Left ventricle myocardium superior (tissue), 1 donor: Measurements from ENCODE around the gene FHIT. TPM values are rescaled to one million over a fixed set of nuclear protein-coding genes. Genes with fewer than 3 reads are reported as not detected.
"Not testable (repeated sequence)": the region's sequence is repeated elsewhere in the genome, so short reads cannot be mapped to it uniquely, and the experiment has no call there.

Experiments
- ATAC-seq: fragments of 200-7000 bp; cut with Tn5 transposase; one replicate; pipeline ENCODE4 v1.9.1; 2020; ENCODE audit warnings: mild to moderate bottlenecking, moderate library complexity
- DNase-seq: peaks from one replicate; pipeline ENCODE4 v3.0.0-alpha.2; 2020
- intact Hi-C: fragments of 100-400 bp; cut with micrococcal nuclease; formaldehyde crosslinking; loops from one replicate; pipeline ENCODE4 v1.11.0; 2022
- total RNA-seq: library from RNA; stranded (reverse); fragmentation: NEBNext Ultra II Directional; extraction: Animal tissue kit (Norgen Biotek cat#: 25700); gene quantifications from one replicate; pipeline ENCODE4 v1.2.1, GENCODE V29; 2021
- donor health status: DM: no; HTN: yes; CAD: no; lungs with severe emphysema.

FHIT gene
- total RNA-seq, 1 donor from 2014 or later, result 18.2 TPM

DNA sequence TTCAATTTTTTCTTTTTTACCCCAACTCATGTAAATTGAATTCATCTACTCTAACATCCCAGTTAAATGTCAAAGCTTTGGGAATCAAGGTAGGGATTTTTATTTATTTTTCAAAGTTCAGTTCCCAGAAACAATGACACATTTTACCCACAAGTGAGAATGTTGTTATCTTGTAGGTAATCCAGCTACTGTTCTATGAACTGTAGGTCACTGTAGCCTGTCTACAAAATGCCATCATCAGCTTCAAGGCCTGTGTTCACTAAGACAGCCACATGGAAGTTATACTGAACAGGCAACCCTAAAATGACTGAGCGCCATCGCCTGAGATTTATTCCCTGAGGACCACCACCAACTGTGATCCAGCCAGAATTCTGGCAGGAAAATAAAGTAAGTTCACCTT lies 219.7 kb downstream of the FHIT start:
- intact Hi-C loops, result no loop called here
- no peak for DNase-seq
- ATAC-seq, result no peak

DNA sequence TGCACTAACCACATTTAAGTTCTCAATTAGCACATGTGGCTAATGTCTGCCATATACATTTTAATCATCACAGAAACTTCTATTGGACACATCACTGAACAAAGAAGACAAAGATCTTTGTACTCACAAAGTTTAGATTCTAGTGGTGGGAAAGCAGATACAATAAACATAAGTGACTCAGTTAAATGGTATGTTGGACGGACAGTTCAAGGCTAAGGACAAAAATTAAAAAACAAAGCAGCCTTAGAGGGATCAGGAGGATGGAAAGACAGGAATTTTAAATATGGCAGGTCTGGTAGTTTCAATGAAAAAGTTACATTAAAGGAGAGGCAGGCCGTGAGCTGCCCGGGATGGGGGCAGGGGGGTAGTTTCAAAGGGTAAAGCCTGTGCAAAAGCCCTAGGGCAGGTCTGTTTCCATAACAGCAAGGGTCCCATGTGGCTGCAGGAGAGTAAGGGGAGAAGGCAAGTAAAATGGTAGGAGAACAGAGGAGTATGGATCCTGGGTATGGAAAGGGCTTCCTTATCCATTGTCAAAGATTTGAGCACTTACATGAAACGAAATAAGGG lies 220.7 kb downstream of the FHIT start:
- no peak for ATAC-seq
- intact Hi-C loops, result no loop called here
- no peak for DNase-seq

DNA sequence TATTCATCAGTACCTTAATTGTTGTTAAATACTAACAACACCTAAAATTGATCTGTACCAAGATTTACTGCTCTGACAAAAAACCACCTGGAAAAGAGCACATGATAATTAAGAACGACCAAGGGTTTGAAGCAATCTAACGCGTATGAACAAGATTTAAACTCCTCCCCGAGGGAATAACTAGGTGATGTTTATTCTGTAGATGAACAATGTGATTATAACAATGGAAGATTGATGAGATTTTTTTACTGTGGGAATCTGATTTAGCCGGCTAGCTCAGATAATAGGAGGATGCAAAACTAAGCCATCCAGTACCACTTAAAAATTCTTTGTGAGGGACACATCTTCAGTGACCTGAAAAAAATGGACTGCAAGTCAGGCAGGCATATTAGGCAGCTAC lies 222.1 kb downstream of the FHIT start:
- DNase-seq (no peak), ATAC-seq (no peak)
- intact Hi-C loops, result no loop called here

DNA sequence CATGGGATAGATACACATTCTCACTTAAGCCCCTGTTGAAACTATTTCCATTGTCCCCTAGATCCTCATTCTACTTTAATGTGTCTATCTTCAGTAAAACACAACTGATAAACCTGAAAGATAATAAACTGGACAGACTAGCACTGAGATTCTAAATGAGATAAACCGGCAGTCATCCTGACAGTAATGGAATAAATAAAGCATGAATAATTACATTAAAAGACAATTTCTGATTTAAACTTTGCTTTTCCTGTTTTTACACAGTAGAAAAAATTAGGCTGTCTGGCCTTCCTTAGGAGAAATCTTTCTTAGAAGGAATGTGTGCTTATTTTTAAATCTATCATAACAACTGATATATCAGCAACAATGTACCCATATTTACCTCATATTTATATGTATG lies 232.4 kb downstream of the FHIT start:
- DNase-seq (no peak), ATAC-seq (no peak)
- intact Hi-C loops, result no loop called here

DNA sequence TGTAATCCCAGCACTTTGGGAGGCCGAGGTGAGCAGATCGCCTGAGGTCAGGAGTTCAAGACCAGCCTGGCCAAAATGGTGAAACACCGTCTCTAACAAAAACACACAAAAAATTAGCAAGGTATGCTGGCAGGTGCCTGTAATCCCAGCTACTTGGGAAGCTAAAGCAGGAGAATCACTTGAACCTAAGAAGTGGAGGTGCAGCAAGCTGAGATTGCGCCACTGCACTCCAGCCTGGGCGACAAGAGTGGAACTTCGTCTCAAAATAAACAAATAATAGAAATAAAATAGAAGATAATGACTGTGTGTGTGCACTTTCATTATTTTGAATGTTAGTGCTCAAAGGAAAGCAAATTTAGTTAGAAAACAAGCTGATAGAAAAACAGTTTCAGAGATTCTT lies 234.2 kb downstream of the FHIT start:
- ATAC-seq, intact Hi-C loops: not testable (repeated sequence)

DNA sequence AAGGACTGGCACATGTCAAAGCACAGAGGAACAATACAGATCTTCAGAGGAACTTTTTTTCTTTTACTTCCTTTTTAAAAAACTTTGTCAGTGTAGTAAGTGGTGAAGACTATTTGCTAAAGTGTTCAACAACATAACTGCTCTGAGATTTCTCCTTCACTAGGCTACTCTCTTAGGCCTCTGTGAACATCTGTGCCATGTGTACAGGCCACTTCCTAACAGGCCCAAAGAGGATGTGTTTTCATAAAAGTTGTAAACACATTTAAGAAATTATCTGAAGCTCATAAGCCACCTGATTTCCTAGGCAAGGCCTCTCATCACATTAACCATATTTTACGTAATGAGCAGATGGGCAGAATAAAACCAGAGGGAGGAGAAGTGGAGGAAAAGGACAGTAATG lies 235.4 kb downstream of the FHIT start:
- intact Hi-C loops, result no loop called here

More for the DNA sequence above, 234.2 kb downstream of the FHIT start:
- not testable (repeated sequence) for DNase-seq

DNA sequence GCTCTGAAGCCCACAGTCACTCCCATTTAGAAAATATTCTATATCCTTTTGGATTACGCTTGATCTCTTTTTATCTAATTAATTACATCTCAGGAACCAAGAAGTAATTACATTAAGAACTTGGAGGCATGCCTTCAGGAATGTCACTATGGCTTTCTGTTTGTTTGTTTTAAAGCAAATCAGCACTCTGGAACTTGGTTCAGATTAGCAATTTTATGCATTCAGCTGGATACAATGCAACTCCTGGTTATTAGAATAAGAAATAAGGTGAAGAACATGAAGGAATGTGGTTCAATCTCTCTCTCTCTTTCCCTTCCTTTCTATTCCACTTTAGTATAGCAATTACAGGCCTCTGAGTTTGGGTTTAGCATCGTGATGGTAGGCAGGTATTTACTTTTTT lies 235.8 kb downstream of the FHIT start:
- DNase-seq (no peak), ATAC-seq (no peak)
- intact Hi-C loops, result no loop called here

More for the DNA sequence above, 235.4 kb downstream of the FHIT start:
- ATAC-seq, result no peak
- DNase-seq, result no peak

DNA sequence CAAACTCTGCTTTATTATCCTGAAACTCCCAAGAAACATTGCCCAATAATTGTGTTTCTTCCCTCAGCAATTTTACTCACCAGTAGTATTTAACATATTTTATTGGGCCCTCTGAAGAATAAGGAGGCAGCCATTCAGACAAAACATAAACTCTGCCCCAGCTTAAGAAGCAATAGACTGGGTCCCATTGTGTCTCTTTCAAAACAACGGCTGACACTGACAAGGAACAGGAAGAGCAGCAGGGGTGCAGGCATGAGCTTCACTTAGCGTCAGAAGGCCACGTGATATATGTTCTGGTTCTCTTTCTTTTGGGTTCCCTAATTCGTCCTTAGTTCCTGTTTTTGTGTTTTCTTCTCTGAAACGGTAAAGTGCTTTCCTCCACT lies 242.3 kb downstream of the FHIT start:
- ATAC-seq (peak; percentile 61), DNase-seq (no peak)
- intact Hi-C loops, result no loop called here

DNA sequence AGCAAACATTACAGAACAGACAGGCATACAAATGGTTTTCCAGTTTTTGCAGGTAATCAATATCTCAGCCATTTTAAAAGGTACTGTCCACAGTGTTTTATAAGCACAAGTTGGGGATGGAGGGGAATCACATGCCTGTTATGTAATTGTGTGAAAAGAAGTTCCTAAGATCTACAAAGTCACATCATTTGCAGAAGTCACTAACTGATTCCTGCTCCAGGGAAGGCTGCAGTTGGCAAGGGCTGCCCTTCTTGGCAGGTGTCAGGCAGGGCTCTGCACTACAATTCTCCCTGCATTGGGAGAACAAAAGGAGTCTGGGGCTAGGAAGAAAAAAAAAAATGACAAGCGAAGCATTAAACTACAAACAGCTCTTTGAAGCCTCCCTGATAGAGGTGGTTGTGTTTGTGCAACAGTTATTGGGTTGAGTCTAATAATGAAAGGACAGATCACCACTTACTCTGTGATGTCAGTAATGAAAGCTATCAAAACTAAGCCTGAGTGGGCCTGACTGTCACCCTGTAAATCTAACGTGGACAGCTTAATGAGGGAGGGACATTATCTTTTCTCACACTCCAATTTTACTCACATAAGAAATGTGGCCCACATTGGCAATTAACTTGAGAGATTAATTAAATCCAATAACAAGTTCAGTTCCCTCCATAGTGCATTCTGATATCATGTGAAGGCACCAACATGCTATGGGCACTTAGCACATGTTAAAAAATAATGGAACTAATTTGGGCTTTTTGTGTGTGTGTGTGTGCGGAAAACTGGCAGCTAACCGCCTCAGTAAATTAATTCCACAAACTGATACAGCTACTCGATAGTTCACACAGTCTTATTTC lies 242.9 kb downstream of the FHIT start:
- intact Hi-C loops, result no loop called here
- ATAC-seq, result peak; percentile 26
- no peak for DNase-seq

DNA sequence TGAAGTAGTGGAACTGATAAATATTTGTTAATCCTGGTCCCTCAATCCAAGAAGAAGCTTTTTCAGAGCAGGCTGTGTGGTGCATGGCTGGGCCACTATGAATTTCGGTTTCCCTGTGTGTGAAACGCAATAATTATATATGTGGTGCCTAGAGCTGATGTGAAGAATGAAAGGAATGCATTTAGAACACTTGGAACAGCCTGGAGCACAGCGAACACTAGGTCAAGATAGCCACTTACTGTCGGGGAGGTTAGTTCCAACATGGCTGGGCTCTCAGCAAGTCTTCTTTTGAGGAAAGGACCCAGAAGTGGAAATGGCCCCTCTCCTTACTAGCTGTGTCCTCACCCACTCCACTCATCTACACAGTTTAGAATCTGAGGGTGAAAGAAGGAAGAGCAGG lies 245.7 kb downstream of the FHIT start:
- DNase-seq (no peak), ATAC-seq (no peak)
- intact Hi-C loops, result no loop called here

DNA sequence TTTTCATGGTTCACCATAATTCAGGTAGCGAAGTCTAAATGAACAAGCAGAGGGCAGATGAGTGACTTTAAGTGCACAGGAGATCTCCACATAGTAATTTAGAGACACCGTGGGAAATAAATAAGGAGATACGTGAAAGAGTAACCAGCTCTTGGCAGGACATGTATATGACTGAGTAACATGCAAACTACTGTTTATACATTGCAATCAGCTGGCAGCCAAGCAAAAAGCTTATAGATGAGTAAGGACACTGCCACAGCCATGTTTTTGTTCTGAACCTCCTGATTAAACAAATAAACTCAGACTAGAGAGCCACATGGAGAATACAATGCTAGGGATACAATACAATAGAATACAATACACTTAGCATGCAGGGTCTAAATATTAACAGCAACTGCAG lies 252.4 kb downstream of the FHIT start:
- ATAC-seq (no peak), DNase-seq (no peak)
- intact Hi-C loops, result no loop called here

DNA sequence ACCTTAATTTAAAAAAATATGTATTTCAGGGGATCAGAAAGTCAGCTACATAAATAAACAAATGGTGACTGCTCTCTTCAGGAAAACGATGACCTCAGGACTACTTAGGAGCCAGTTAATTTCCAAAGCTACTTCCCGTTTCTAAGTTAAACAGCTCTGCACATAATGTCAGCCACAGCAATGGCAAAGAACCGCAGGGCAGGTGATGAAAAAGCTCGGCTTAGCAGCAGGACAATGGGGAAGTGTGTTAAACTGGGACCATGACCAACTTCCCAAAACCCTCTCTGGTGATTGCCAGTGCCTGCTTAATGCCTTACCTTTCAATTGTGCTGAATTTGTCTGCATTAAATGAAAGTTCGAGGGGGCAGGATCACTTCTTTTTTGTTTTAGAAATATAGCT lies 258.9 kb downstream of the FHIT start:
- ATAC-seq (peak; percentile 85), DNase-seq (peak; percentile 31)
- intact Hi-C loops, result no loop called here

DNA sequence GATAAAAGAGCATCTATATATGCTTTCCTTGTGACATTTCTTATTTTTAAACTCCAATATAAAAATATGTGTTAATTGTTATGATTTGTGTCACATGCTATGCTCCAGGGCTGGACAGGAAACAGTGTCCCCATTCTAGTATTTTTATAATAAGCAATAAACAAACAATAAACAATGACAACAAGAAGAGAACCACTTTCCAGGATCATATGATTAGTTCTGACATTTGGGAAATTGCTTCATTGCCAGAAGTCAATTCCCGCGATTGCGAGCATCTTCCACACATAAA lies 260.9 kb downstream of the FHIT start:
- intact Hi-C loops, result no loop called here
- DNase-seq, result no peak
- ATAC-seq, result no peak

DNA sequence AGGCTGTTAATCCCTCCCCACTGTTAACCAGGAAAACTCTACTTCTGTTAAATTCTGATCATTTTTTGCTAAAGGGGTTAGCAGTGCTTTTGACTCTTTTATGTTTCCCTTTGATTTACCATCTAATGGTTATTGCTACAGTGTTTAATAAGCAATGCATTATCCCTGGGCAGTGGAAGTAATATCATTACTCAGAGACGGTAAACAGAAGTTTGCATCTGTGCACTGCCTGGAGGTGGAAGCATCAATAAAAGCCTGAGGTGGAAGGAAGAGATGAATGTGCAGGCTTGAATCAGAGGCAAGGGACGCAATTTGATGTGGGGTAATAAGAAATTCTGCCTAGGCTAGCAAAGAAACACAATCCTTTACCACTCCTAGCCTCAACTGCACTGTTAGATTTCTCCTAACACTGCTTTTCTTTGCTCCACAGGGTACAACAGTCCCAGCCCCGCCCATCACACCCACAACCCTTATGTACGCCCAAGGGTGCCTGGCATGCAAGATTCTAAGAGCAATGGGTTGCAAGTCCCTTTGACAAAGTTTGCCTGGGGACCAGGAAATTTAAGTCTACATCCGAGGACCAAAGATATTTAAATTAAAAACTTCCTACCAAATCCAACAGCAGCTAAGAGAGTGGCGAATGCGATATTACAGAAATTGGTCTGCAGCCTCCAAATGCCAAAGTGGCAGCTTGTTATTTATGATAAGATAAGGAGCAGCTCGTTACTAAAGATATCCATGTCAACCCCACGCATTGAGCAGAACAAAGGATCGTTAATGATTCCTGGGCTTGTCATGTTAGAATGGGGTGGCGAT lies 261.4 kb downstream of the FHIT start:
- intact Hi-C loops, result no loop called here
- ATAC-seq, result peak; percentile 51

DNA sequence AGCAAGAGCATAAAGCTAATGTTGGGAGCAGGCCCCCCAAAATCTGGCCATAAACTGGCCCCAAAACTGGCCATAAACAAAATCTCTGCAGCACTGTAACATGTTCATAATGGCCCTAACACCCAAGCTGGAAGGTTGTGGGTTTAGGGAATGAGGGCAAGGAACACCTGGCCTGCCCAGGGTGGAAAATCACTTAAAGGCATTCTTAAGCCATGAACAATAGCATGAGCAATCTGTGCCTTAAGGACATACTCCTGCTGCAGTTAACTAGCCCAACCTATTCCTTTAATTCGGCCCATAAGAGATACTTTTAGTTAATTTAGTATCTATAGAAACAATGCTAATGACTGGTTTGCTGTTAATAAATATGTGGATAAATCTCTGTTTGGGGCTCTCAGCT lies 264.1 kb downstream of the FHIT start:
- intact Hi-C loops, ATAC-seq: not testable (repeated sequence)

More for the DNA sequence above, 261.4 kb downstream of the FHIT start:
- no peak for DNase-seq

DNA sequence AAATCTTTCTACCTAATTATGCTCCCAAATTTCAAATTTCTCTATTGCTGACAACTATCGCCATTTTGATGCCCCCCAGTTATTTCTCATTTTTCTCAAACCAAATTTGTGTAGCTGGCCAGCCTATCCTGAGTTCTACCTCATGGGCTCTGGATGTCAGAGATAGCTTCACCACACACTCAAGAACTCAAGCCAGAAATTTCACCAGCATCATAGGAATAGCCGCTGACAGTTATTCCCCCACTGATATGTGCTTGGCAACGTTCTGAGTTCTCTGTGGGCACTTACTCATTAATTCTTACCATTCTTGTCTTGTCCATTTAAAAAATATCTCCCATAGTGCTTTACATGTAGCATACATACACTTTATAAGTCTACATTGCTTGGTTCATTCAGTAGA lies 264.7 kb downstream of the FHIT start:
- intact Hi-C loops, result no loop called here
- ATAC-seq (peak; percentile 78), DNase-seq (no peak)

More for the DNA sequence above, 264.1 kb downstream of the FHIT start:
- not testable (repeated sequence) for DNase-seq

DNA sequence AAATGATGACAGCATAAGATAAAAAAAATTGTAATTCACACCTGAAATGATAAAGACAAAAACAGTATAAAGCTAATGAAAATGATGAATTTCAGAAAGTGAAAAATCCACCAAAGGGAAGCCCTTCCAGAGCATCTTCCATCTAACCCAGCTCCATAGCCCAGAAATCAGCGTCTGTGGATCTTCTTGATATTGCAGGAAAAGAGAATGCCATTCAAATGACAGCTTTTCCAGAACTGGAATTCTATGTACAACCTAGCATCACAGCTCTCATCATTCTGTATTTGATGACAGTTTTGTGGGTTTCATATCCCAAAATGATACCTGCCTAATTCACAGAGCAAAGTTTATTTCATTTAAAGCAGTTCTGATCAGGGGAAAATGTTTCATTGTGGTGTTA lies 267.3 kb downstream of the FHIT start:
- ATAC-seq (no peak), DNase-seq (no peak)
- intact Hi-C loops, result no loop called here

DNA sequence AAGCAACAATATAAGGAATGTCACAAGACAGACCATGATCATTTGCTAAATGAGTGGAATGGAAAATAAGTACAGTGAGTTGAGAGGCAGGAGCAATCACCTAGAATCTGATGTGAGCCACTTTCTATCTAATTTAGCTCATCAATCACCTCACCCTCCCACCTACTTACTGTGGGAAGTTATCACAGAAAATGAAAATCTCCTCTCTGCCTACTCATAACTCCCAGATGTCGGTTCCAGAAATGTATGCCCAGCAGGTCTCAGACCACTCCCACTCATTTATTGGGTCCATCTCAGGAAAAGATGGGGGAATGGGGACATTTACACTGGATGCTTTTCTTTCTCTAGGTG lies 270.9 kb downstream of the FHIT start:
- DNase-seq (no peak), ATAC-seq (no peak)
- intact Hi-C loops, result no loop called here

DNA sequence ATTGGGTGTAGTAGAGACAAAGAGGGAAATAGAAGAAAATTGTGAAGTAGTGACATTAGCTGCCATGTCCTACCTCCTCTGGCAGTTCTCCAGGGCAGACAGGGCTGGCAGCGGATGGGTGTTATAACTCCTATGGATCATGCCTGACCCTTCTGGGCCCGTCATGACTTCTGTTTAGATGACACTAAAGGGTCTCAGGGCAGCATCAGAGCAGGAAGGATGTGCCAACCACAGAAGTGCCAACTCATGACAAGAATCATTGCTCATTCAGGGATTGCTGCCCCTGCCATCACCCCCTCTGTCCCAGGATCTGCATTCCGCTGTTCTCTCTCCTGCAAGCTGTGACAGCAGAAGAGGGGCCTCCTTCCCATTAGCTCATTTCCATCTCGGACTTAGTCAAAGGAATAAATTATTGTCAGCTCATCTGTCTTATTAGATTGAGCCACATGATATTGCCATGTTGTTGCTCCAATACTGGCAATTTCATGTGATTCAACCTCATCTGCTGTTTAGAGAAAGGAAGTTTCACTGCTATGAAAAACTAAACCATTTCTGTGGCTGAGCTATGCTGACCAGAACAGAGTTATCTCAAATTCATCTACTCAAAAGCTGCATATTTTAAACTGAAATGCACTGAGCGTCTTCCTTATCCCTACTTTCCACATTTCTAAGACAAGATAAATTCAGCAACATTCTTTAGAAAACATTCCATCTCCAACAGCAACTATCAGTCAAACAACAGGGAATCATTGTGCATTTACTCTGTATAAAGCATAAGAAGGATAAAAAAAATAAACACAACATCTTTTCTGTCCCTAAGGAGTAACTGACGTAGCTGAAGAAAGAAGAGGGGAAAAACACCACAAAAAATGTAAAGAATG lies 271.6 kb downstream of the FHIT start:
- intact Hi-C loops, result no loop called here
- ATAC-seq (no peak), DNase-seq (no peak)

DNA sequence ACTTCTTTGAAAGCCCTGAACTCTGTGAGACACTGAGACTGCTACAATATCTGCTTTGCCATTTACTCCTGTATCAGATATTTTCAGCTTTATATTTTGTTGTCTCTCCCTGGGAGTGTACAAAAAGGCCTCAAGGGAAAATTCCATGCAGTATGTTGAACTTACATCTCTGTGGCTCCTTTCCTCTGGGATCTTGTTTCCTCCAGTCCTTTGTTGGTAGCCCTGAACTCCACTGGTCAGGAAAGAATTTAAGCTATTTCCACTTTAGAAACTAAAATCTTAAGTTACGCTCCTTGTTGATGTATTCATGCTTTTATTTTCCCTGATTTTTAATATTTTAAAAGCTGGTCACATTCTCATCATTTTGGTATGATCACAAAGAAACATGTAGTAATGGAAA lies 277.9 kb downstream of the FHIT start:
- intact Hi-C loops, result no loop called here
- no peak for ATAC-seq
- DNase-seq, result no peak
